CD14-positive monocyte (primary cell): Measurements from ENCODE around the gene HECTD4. TPM values are rescaled to one million over a fixed set of nuclear protein-coding genes. Genes with fewer than 3 reads are reported as not detected.

ENCODE experiments used
- DNase-seq, 3 donors: peaks; one replicate each; pipeline ENCODE4 v3.0.0-alpha.2; 2011 to 2022
- H2AFZ ChIP-seq: 2 replicates; pipeline ENCODE4 v1.6.0; 2012; ENCODE audit warnings: mild to moderate bottlenecking, low read depth, low read length, inconsistent platforms; ENCODE audit not compliant: insufficient read depth, poor library complexity, severe bottlenecking
- H3K27ac ChIP-seq, 2 donors: 1 replicate in 1 of 2; 2 replicates in 1 of 2; pipeline ENCODE4 v1.5.1; 2012 to 2013; ENCODE audit warnings: low read length in 2 of 2, control low read depth in 1 of 2, inconsistent platforms in 1 of 2, low read depth in 1 of 2, mild to moderate bottlenecking in 1 of 2
- H3K27me3 ChIP-seq, 2 donors: one replicate each; pipeline versions ENCODE4 v1.6.0 to v1.6.1; 2011 to 2013; ENCODE audit warnings: low read length in 2 of 2; ENCODE audit not compliant: control insufficient read depth in 2 of 2, insufficient read depth in 2 of 2
- H3K36me3 ChIP-seq, 2 donors: replicated peaks in 1 of 2; 1 replicate in 1 of 2; 2 replicates in 1 of 2; pipeline versions ENCODE4 v1.5.1 to v1.6.1; 2012 to 2013; ENCODE audit warnings: low read length in 2 of 2, control low read depth in 1 of 2, inconsistent platforms in 1 of 2, mild to moderate bottlenecking in 1 of 2; ENCODE audit not compliant: insufficient read depth in 2 of 2, control insufficient read depth in 1 of 2
- H3K4me1 ChIP-seq, 2 donors: 1 replicate in 1 of 2; 2 replicates in 1 of 2; pipeline versions ENCODE4 v1.5.1 to v1.6.1; 2012 to 2013; ENCODE audit warnings: low read length in 2 of 2, control low read depth in 1 of 2, inconsistent platforms in 1 of 2, mild to moderate bottlenecking in 1 of 2, moderate library complexity in 1 of 2; ENCODE audit not compliant: insufficient read depth in 2 of 2, control insufficient read depth in 1 of 2
- H3K4me2 ChIP-seq: replicated peaks from 2 replicates; pipeline ENCODE3; 2012; ENCODE audit warnings: low read length, moderate library complexity, mild to moderate bottlenecking; ENCODE audit not compliant: poor library complexity, severe bottlenecking; ENCODE audit errors: extremely low read depth
- H3K4me3 ChIP-seq, 3 experiments: fragments of 200-600 bp in 1 of 3; sonication (generic) in 1 of 3; replicated peaks in 1 of 3; 1 replicate in 2 of 3; 2 replicates in 1 of 3; pipeline ENCODE4 v1.5.1; 2011 to 2013; ENCODE audit warnings: low read length in 3 of 3, mild to moderate bottlenecking in 3 of 3, control low read depth in 2 of 3, low read depth in 2 of 3, inconsistent platforms in 1 of 3, moderate library complexity in 1 of 3
- H3K79me2 ChIP-seq: 2 replicates; pipeline ENCODE4 v1.6.0; 2012; ENCODE audit warnings: mild to moderate bottlenecking, control low read depth, inconsistent platforms, low read length, moderate library complexity; ENCODE audit not compliant: insufficient read depth
- H3K9ac ChIP-seq: 2 replicates; pipeline ENCODE4 v1.6.0; 2017; ENCODE audit warnings: low read length, mild to moderate bottlenecking; ENCODE audit not compliant: insufficient read depth, poor library complexity, severe bottlenecking
- H3K9me3 ChIP-seq, 2 donors: replicated peaks in 1 of 2; 1 replicate in 1 of 2; 2 replicates in 1 of 2; pipeline versions ENCODE4 v1.5.1 to v1.6.1; 2012 to 2013; ENCODE audit warnings: low read length in 2 of 2, control low read depth in 1 of 2; ENCODE audit not compliant: control insufficient read depth in 1 of 2, insufficient read depth in 1 of 2
- H4K20me1 ChIP-seq: 2 replicates; pipeline ENCODE4 v1.6.0; 2012; ENCODE audit warnings: mild to moderate bottlenecking, low read length, control low read depth, moderate library complexity; ENCODE audit not compliant: insufficient read depth
- H3K27ac Mint-ChIP-seq, 7 donors: one replicate each; pipeline ENCODE4 v1.8.0; 2020; ENCODE audit warnings: mild to moderate bottlenecking in 7 of 7, mixed read lengths in 7 of 7, moderate library complexity in 6 of 7, inconsistent platforms in 2 of 7
- H3K27me3 Mint-ChIP-seq, 3 donors: one replicate each; pipeline ENCODE4 v1.8.0; 2021 to 2022; ENCODE audit warnings: low read depth in 3 of 3, mild to moderate bottlenecking in 3 of 3, mixed read lengths in 3 of 3, moderate library complexity in 3 of 3, inconsistent platforms in 1 of 3
- H3K36me3 Mint-ChIP-seq, 2 donors: one replicate each; pipeline ENCODE4 v1.8.0; 2020; ENCODE audit warnings: mixed read lengths in 2 of 2, inconsistent platforms in 1 of 2, mild to moderate bottlenecking in 1 of 2
- H3K4me1 Mint-ChIP-seq: one replicate; pipeline ENCODE4 v1.8.0; 2020; ENCODE audit warnings: mild to moderate bottlenecking, mixed read lengths
- H3K4me3 Mint-ChIP-seq, 2 donors: one replicate each; pipeline ENCODE4 v1.8.0; 2020; ENCODE audit warnings: mild to moderate bottlenecking in 2 of 2, mixed read lengths in 2 of 2, moderate library complexity in 1 of 2
- H3K9me3 Mint-ChIP-seq, 7 donors: one replicate each; pipeline ENCODE4 v1.8.0; 2020 to 2022; ENCODE audit warnings: mixed read lengths in 7 of 7, mild to moderate bottlenecking in 6 of 7, moderate library complexity in 6 of 7, inconsistent platforms in 2 of 7
- CTCF ChIP-seq: fragments of 200-600 bp; IDR thresholded peaks from one replicate; pipeline ENCODE4 v1.8.0; 2022; ENCODE audit warnings: antibody characterized with exemption, mild to moderate bottlenecking
- whole genome bisulfite sequencing: methylation state at CpG from one replicate; pipeline ENCODE4 v1.1.5; 2013; ENCODE audit warnings: missing lambda C conversion rate; ENCODE audit not compliant: insufficient coverage; 5-methylcytosine and 5-hydroxymethylcytosine counted together
- intact Hi-C, 2 donors: fragments of 100-400 bp; cut with micrococcal nuclease; formaldehyde crosslinking; loops; one replicate each; pipeline versions ENCODE4 v1.15.0 to v1.15.1; 2023
- polyA plus RNA-seq, 3 donors: library from polyadenylated mRNA; depleted of rRNA in 1 of 3; unstranded in 2 of 3; stranded (reverse) in 1 of 3; fragments of 300-500 nt in 2 of 3; fragments of >200 nt in 1 of 3; fragmentation: Illumina TruSeq in 2 of 3; gene quantifications; 1 replicate in 2 of 3; 2 replicates in 1 of 3; pipeline ENCODE4 v1.2.3, GENCODE V29; 2012 to 2021

Gene HECTD4
- polyA plus RNA-seq, 3 donors = 0.73 to 18.3 (median 2.4) TPM

GRCh38 chr12:112238441-112238840 is 143.8 kb downstream of the HECTD4 start:
- peaks cover 80 to 94% of the 10 kb centered on the region in 2 donors for H3K36me3 Mint-ChIP-seq
- H3K4me3 ChIP-seq = no peak overlapping the region
- no peaks in the 10 kb centered on the region for H3K79me2 ChIP-seq
- H4K20me1 ChIP-seq = no peaks in the 10 kb centered on the region
- no peaks in the 10 kb centered on the region for H3K4me1 Mint-ChIP-seq
- H3K27me3 Mint-ChIP-seq = no peaks in the 10 kb centered on the region
- H3K9me3 Mint-ChIP-seq = no peaks in the 10 kb centered on the region
- WGBS = no CpG with 5 or more reads among the region's 5 CpGs
- intact Hi-C loops = no loop called here
- no peak overlapping the region for H3K27ac ChIP-seq
- no peak overlapping the region for H3K4me2 ChIP-seq
- no peak overlapping the region for H3K4me3 Mint-ChIP-seq
- no peaks in the 10 kb centered on the region for H3K4me1 ChIP-seq
- H3K9me3 ChIP-seq = no peaks in the 10 kb centered on the region
- H2AFZ ChIP-seq = no peak overlapping the region
- DNase-seq = no peak
- peak overlapping the region in 1 of 7 donors; percentile 30 for H3K27ac Mint-ChIP-seq
- H3K27me3 ChIP-seq = no peaks in the 10 kb centered on the region
- H3K9ac ChIP-seq = no peak overlapping the region
- H3K36me3 ChIP-seq = peaks cover 87 to 98% of the 10 kb centered on the region in 2 donors
- TF ChIP-seq CTCF = no peak

- DNase-seq = no peak
- Histone ChIP-seq H2AFZ (no peak overlapping the region), H3K36me3 (peaks cover 83 to 96% of the 10 kb centered on the region in 2 donors), H3K79me2 (no peaks in the 10 kb centered on the region), H3K27me3 (no peaks in the 10 kb centered on the region), H4K20me1 (no peaks in the 10 kb centered on the region), H3K9ac (no peak overlapping the region), H3K27ac (no peak overlapping the region), H3K4me2 (no peak overlapping the region), H3K4me1 (no peaks in the 10 kb centered on the region), H3K9me3 (no peaks in the 10 kb centered on the region), H3K4me3 (no peak overlapping the region)
- Mint-ChIP-seq H3K4me3 (no peak overlapping the region), H3K27me3 (no peaks in the 10 kb centered on the region), H3K27ac (peak overlapping the region in 1 of 7 donors; percentile 27), H3K36me3 (peaks cover 76 to 94% of the 10 kb centered on the region in 2 donors), H3K4me1 (no peaks in the 10 kb centered on the region), H3K9me3 (no peaks in the 10 kb centered on the region)
- intact Hi-C loops = no loop called here
- TF ChIP-seq CTCF = no peak
- 100% methylated on average over 3 of the region's 7 CpGs for WGBS
These were observed 145.4 kb downstream of the HECTD4 start for GRCh38 chr12:112236786-112237185.
